Measurements from ENCODE around the gene TBX10.
"Not testable (repeated sequence)": the region's sequence is repeated elsewhere in the genome, so short reads cannot be mapped to it uniquely, and the experiment has no call there.

GRCh38 chr11:67626131-67626833 is 13.3 kb downstream of the TBX10 start:
- TF ChIP-seq CTCF, EP300, POLR2A, POLR2AphosphoS5 (IDR thresholded peaks at IDR 0.05): not testable (repeated sequence)

All from gastroesophageal sphincter (tissue), 3 donors.